Measurements from ENCODE around the gene SPRR4.

The SPRR4 gene

GRCh38 chr1:152965853-152966252, 4.6 kb upstream of the SPRR4 start:
- DNase-seq (ENCODE audit: low read depth in 2 of 2, low spot score in 1 of 2), result no peak

- no peak for DNase-seq (ENCODE audit: low read depth in 2 of 2, low spot score in 1 of 2)
Observed at GRCh38 chr1:152967201-152967600, 3.2 kb upstream of the SPRR4 start.

- DNase-seq (ENCODE audit: low read depth in 2 of 2, low spot score in 1 of 2), result no peak
Observed at GRCh38 chr1:152968248-152968647, 2.2 kb upstream of the SPRR4 start.

GRCh38 chr1:152969036-152969435, 1.4 kb upstream of the SPRR4 start:
- no peak for DNase-seq (ENCODE audit: low read depth in 2 of 2, low spot score in 1 of 2)

GRCh38 chr1:152972196-152972886, 1.9 kb downstream of the SPRR4 start:
- no peak for DNase-seq (ENCODE audit: low read depth in 2 of 2, low spot score in 1 of 2)

- DNase-seq (ENCODE audit: low read depth in 2 of 2, low spot score in 1 of 2), result no peak
Observed at GRCh38 chr1:152976688-152977087, 6.2 kb downstream of the SPRR4 start.

GRCh38 chr1:152977614-152978013, 7.2 kb downstream of the SPRR4 start:
- DNase-seq (ENCODE audit: low read depth in 2 of 2, low spot score in 1 of 2), result no peak

GRCh38 chr1:152980676-152981075, 10.2 kb downstream of the SPRR4 start:
- DNase-seq (ENCODE audit: low read depth in 2 of 2, low spot score in 1 of 2), result no peak

- DNase-seq (ENCODE audit: low read depth in 2 of 2, low spot score in 1 of 2), result no peak
Observed at GRCh38 chr1:152981146-152981871, 10.9 kb downstream of the SPRR4 start.

GRCh38 chr1:152982076-152982475, 11.6 kb downstream of the SPRR4 start:
- no peak for DNase-seq (ENCODE audit: low read depth in 2 of 2, low spot score in 1 of 2)

GRCh38 chr1:152983234-152983633, 12.8 kb downstream of the SPRR4 start:
- no peak for DNase-seq (ENCODE audit: low read depth in 2 of 2, low spot score in 1 of 2)

GRCh38 chr1:152983743-152984142, 13.3 kb downstream of the SPRR4 start, which contains the start of gene SPRR1A:
SPRR1A (plus strand) TSS chr1:152984081; CDS start chr1:152985231, 1,150 bp downstream.
- DNase-seq (ENCODE audit: low read depth in 2 of 2, low spot score in 1 of 2), result no peak

- no peak for DNase-seq (ENCODE audit: low read depth in 2 of 2, low spot score in 1 of 2)
Observed at GRCh38 chr1:152986578-152986977, 16.1 kb downstream of the SPRR4 start.

GRCh38 chr1:152993186-152993585, 22.7 kb downstream of the SPRR4 start:
- no peak for DNase-seq (ENCODE audit: low read depth in 2 of 2, low spot score in 1 of 2)

GRCh38 chr1:152995842-152996241, 25.4 kb downstream of the SPRR4 start:
- no peak for DNase-seq (ENCODE audit: low read depth in 2 of 2, low spot score in 1 of 2)

- no peak for DNase-seq (ENCODE audit: low read depth in 2 of 2, low spot score in 1 of 2)
Observed at GRCh38 chr1:152996633-152997400, 26.4 kb downstream of the SPRR4 start.

- no peak for DNase-seq (ENCODE audit: low read depth in 2 of 2, low spot score in 1 of 2)
Observed at GRCh38 chr1:152997901-152998300, 27.5 kb downstream of the SPRR4 start.

GRCh38 chr1:152998476-152998875, 28.0 kb downstream of the SPRR4 start:
- no peak for DNase-seq (ENCODE audit: low read depth in 2 of 2, low spot score in 1 of 2)

- no peak for DNase-seq (ENCODE audit: low read depth in 2 of 2, low spot score in 1 of 2)
Observed at GRCh38 chr1:152999818-153000217, 29.4 kb downstream of the SPRR4 start.

- no peak for DNase-seq (ENCODE audit: low read depth in 2 of 2, low spot score in 1 of 2)
Observed at GRCh38 chr1:153000294-153000693, 29.8 kb downstream of the SPRR4 start.

- no peak for DNase-seq (ENCODE audit: low read depth in 2 of 2, low spot score in 1 of 2)
Observed at GRCh38 chr1:153001382-153001781, 30.9 kb downstream of the SPRR4 start, which contains the start of gene SPRR3. SPRR3 (plus strand) TSS chr1:153001749; CDS start chr1:153003021, 1,272 bp downstream.

All from stimulated activated CD8-positive, alpha-beta memory T cell treated with anti-CD3 and anti-CD28 coated beads, Interleukin-4, amount 100 ng/mL, for 1 hour (primary cell).